ENCODE results near the gene CCNL1. TPM values are rescaled to one million over a fixed set of nuclear protein-coding genes. Genes with fewer than 3 reads are reported as not detected.

CCNL1 gene
- total RNA-seq, 1 donor from 2014 or later, result 61.2 TPM

GRCh38 chr3:157110761-157111278, 49.1 kb downstream of the CCNL1 start:
- no peak overlapping the region for H3K4me3 ChIP-seq (ENCODE audit: low read depth, low read length)
- TF ChIP-seq, protein P1, sequence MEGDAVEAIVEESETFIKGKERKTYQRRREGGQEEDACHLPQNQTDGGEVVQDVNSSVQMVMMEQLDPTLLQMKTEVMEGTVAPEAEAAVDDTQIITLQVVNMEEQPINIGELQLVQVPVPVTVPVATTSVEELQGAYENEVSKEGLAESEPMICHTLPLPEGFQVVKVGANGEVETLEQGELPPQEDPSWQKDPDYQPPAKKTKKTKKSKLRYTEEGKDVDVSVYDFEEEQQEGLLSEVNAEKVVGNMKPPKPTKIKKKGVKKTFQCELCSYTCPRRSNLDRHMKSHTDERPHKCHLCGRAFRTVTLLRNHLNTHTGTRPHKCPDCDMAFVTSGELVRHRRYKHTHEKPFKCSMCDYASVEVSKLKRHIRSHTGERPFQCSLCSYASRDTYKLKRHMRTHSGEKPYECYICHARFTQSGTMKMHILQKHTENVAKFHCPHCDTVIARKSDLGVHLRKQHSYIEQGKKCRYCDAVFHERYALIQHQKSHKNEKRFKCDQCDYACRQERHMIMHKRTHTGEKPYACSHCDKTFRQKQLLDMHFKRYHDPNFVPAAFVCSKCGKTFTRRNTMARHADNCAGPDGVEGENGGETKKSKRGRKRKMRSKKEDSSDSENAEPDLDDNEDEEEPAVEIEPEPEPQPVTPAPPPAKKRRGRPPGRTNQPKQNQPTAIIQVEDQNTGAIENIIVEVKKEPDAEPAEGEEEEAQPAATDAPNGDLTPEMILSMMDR (conservative IDR thresholded peaks at IDR 0.05; ENCODE audit: low read depth, low read length), result no peak
- DNase-seq (ENCODE audit: low read depth), result no peak

- TF ChIP-seq, protein P1 (conservative IDR thresholded peaks at IDR 0.05; ENCODE audit: low read depth, low read length), result no peak
- H3K4me3 ChIP-seq (ENCODE audit: low read depth, low read length), result no peak overlapping the region
- DNase-seq (ENCODE audit: low read depth), result no peak
These were observed 50.4 kb downstream of the CCNL1 start for GRCh38 chr3:157109267-157110141.

DNA sequence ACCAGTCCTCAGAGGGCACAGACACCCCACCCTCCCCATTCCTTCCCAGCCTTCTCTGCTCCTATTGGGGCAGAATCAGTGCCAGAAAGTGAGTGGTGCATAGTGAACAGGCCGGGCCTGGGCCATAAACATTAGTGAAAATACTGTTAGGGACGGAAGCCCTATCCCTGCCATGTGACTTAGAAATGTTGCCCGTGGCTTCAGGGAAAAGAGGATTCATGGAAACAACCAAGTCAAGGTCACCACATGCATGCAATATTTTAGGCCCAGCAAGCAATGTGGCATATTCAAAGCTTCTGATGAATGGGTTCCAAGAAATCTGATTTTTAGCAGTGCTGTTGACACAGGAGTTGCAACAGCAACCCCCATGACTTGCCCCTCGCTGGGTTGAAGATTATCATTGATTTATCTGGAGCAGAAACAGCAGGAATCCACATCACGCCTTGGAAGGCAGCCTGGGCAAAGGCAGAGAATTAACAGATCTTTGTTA, 52.3 kb downstream of the CCNL1 start:
- TF ChIP-seq, protein P1 (conservative IDR thresholded peaks at IDR 0.05; ENCODE audit: low read depth, low read length), result no peak
- DNase-seq (ENCODE audit: low read depth), result no peak
- no peak overlapping the region for H3K4me3 ChIP-seq (ENCODE audit: low read depth, low read length)

DNA sequence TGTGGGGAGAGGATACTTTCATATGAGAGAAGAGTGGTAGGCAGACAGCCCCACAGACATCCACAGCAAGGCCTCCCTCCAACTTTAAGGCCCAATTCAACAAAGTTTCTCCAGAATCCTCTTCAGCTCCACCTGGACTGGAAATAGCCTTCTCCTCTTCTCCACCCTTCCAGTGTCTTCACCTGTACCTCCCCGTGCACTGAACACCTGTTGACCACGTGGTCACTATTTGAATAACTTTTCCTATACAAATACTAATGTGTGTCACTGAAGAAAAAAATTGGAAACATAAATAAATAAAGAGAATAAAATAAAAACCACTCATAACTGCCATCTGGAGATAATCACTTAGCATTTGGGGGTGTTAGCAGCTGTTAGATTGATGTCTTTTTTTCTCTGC, 52.9 kb downstream of the CCNL1 start:
- DNase-seq (ENCODE audit: low read depth), result no peak
- H3K4me3 ChIP-seq (ENCODE audit: low read depth, low read length), result no peak overlapping the region
- TF ChIP-seq, protein P1 (conservative IDR thresholded peaks at IDR 0.05; ENCODE audit: low read depth, low read length), result no peak

GRCh38 chr3:157104928-157105652, 54.9 kb downstream of the CCNL1 start:
- H3K4me3 ChIP-seq (ENCODE audit: low read depth, low read length), result no peak overlapping the region
- TF ChIP-seq, protein P1 (conservative IDR thresholded peaks at IDR 0.05; ENCODE audit: low read depth, low read length), result no peak

DNA sequence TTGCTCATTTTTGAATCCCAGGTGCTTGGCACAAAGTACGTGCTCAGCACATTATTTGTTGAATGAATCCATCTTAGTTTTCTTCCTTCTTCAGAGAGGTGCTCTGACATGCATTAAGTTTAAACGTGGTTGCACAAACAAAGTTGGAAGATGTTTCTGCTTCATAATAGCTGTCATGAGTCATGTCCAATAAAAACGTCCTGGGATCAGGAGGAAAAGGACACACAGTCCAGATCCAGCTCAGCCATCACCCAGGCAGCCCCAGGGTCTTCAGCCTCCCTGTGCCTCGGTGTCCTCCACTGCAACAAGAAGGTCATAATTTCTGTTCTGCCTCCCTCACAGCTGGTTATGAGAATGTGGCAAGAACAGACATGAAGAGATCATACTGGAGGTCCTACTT, 55.4 kb downstream of the CCNL1 start:
- no peak for DNase-seq (ENCODE audit: low read depth)
- TF ChIP-seq, protein P1 (conservative IDR thresholded peaks at IDR 0.05; ENCODE audit: low read depth, low read length), result no peak

More at GRCh38 chr3:157104928-157105652, 54.9 kb downstream of the CCNL1 start:
- DNase-seq (ENCODE audit: low read depth), result no peak

More for the DNA sequence above, 55.4 kb downstream of the CCNL1 start:
- H3K4me3 ChIP-seq (ENCODE audit: low read depth, low read length), result no peak overlapping the region

Measured in epithelial cell of proximal tubule (primary cell).